IMR-90 (cell line): ENCODE results near the gene TBXAS1. TPM values are rescaled to one million over a fixed set of nuclear protein-coding genes. Genes with fewer than 3 reads are reported as not detected.

ENCODE experiments used
- ATAC-seq: fragments of 200-7000 bp; cut with Tn5 transposase; 2 replicates; pipeline ENCODE4 v1.9.1; 2020; ENCODE audit warnings: low read depth, mild to moderate bottlenecking, moderate library complexity
- BruUV-seq: library from RNA; stranded (reverse); fragments of 400-500 nt; replicated peaks from 2 replicates; lab custom pipeline; 2021; lab: Mats Ljungman, UMichigan
- CTCF ChIA-PET: fragments of 300-600 bp; formaldehyde crosslinking; extraction: SDS; loops from one replicate; lab custom pipeline; 2021; ENCODE audit warnings: antibody characterized with exemption; lab: Yijun Ruan, JAX
- POLR2A ChIA-PET: fragments of 300-600 bp; sonication (Branson Sonifier 250); formaldehyde crosslinking; loops from one replicate; lab custom pipeline; 2022; ENCODE audit warnings: antibody characterized with exemption; ENCODE audit not compliant: unreplicated experiment; lab: Charles Lee
- DNase-seq: peaks from one replicate; pipeline ENCODE4 v3.0.0; 2013
- H2AFZ ChIP-seq: replicated peaks from 2 replicates; pipeline ENCODE3; 2013; ENCODE audit warnings: low read length, mild to moderate bottlenecking; ENCODE audit not compliant: poor library complexity
- H2AK5ac ChIP-seq: 2 replicates; pipeline ENCODE4 v1.6.1; 2013; ENCODE audit warnings: low read depth, low read length, inconsistent platforms
- H2AK9ac ChIP-seq: replicated peaks from 2 replicates; pipeline ENCODE3; 2013; ENCODE audit warnings: mild to moderate bottlenecking, low read depth, low read length, moderate library complexity; ENCODE audit not compliant: poor library complexity
- H2BK120ac ChIP-seq: 2 replicates; pipeline ENCODE4 v1.6.1; 2013; ENCODE audit warnings: low read depth, low read length, inconsistent platforms
- H2BK15ac ChIP-seq: 3 replicates; pipeline ENCODE4 v1.6.1; 2013; ENCODE audit warnings: low read depth, low read length, inconsistent platforms
- H2BK20ac ChIP-seq: 2 replicates; pipeline ENCODE4 v1.6.1; 2013; ENCODE audit warnings: low read depth, mild to moderate bottlenecking, inconsistent platforms, low read length, moderate library complexity
- H2BK5ac ChIP-seq: 2 replicates; pipeline ENCODE4 v1.6.1; 2013; ENCODE audit warnings: mild to moderate bottlenecking, low read depth, low read length, inconsistent platforms; ENCODE audit not compliant: poor library complexity, severe bottlenecking
- H3K14ac ChIP-seq: replicated peaks from 2 replicates; pipeline ENCODE4 v1.6.1; 2013; ENCODE audit warnings: low read depth, low read length, inconsistent platforms
- H3K18ac ChIP-seq: 2 replicates; pipeline ENCODE4 v1.6.1; 2013; ENCODE audit warnings: low read depth, low read length, control low read depth
- H3K23ac ChIP-seq: 2 replicates; pipeline ENCODE4 v1.6.1; 2013; ENCODE audit warnings: low read depth, low read length, inconsistent platforms
- H3K27ac ChIP-seq: 2 replicates; pipeline ENCODE4 v1.5.1; 2013; ENCODE audit warnings: mild to moderate bottlenecking, control low read depth, low read length; ENCODE audit not compliant: insufficient read depth
- H3K27me3 ChIP-seq: 2 replicates; pipeline ENCODE4 v1.6.1; 2013; ENCODE audit warnings: low read length; ENCODE audit not compliant: control insufficient read depth, insufficient read depth
- H3K36me3 ChIP-seq: 2 replicates; pipeline ENCODE4 v1.6.1; 2013; ENCODE audit warnings: low read length, mixed read lengths; ENCODE audit not compliant: control insufficient read depth, insufficient read depth
- H3K4ac ChIP-seq: 2 replicates; pipeline ENCODE4 v1.6.1; 2013; ENCODE audit warnings: low read depth, low read length, inconsistent platforms
- H3K4me1 ChIP-seq: 2 replicates; pipeline ENCODE4 v1.6.1; 2013; ENCODE audit warnings: low read length, mixed read lengths; ENCODE audit not compliant: control insufficient read depth, insufficient read depth
- H3K4me2 ChIP-seq: 2 replicates; pipeline ENCODE4 v1.6.1; 2013; ENCODE audit warnings: low read depth, mild to moderate bottlenecking, control low read depth, low read length, moderate library complexity
- H3K4me3 ChIP-seq: 2 replicates; pipeline ENCODE4 v1.5.1; 2013; ENCODE audit warnings: low read depth, mild to moderate bottlenecking, control low read depth, low read length, moderate library complexity; ENCODE audit not compliant: insufficient read depth
- H3K56ac ChIP-seq: 2 replicates; pipeline ENCODE4 v1.6.1; 2013; ENCODE audit warnings: low read length, inconsistent platforms; ENCODE audit not compliant: insufficient read depth; ENCODE audit errors: extremely low read depth
- H3K79me1 ChIP-seq, 2 experiments: 2 replicates each; pipeline ENCODE4 v1.6.1; 2013; ENCODE audit warnings: low read length in 2 of 2, inconsistent platforms in 1 of 2, low read depth in 1 of 2
- H3K9ac ChIP-seq: 2 replicates; pipeline ENCODE4 v1.6.1; 2013; ENCODE audit warnings: low read depth, low read length, control low read depth
- H3K9me1 ChIP-seq: 2 replicates; pipeline ENCODE4 v1.6.1; 2013; ENCODE audit warnings: low read length, inconsistent platforms; ENCODE audit not compliant: insufficient read depth
- H3K9me3 ChIP-seq: 2 replicates; pipeline ENCODE4 v1.6.1; 2013; ENCODE audit warnings: low read length; ENCODE audit not compliant: control insufficient read depth, insufficient read depth
- H4K20me1 ChIP-seq: 2 replicates; pipeline ENCODE4 v1.6.1; 2013; ENCODE audit warnings: low read length, inconsistent platforms; ENCODE audit not compliant: insufficient read depth
- H4K5ac ChIP-seq: 2 replicates; pipeline ENCODE4 v1.6.1; 2013; ENCODE audit warnings: mild to moderate bottlenecking, low read depth, low read length, control low read depth
- H4K8ac ChIP-seq, 2 experiments: 2 replicates each; pipeline ENCODE4 v1.6.1; 2013; ENCODE audit warnings: low read depth in 2 of 2, low read length in 2 of 2, control low read depth in 1 of 2, inconsistent platforms in 1 of 2
- H4K91ac ChIP-seq: 2 replicates; pipeline ENCODE4 v1.6.1; 2013; ENCODE audit warnings: low read depth, low read length, inconsistent platforms; ENCODE audit not compliant: insufficient read depth
- BHLHE40 ChIP-seq: fragments of 150-350 bp; IDR thresholded peaks from 2 replicates; pipeline ENCODE4 v1.6.1; 2016; ENCODE audit warnings: mild to moderate bottlenecking, low read depth, low read length
- CEBPB ChIP-seq: IDR thresholded peaks from 2 replicates; pipeline ENCODE4 v1.6.1; 2012; ENCODE audit warnings: low read depth, low read length, improper control_type of control experiment
- MAFK ChIP-seq: IDR thresholded peaks from 2 replicates; pipeline ENCODE4 v1.6.1; 2012; ENCODE audit warnings: low read depth, low read length, improper control_type of control experiment
- NFE2L2 ChIP-seq: fragments of 150-350 bp; IDR thresholded peaks from 2 replicates; pipeline ENCODE4 v1.6.1; 2016; ENCODE audit warnings: low read depth, mild to moderate bottlenecking, low read length
- WGBS, 2 experiments: methylation state at CpG; one replicate each; pipeline versions ENCODE4 v1.1.5 to v1.1.7; 2013; ENCODE audit warnings: missing lambda C conversion rate in 2 of 2; ENCODE audit not compliant: insufficient read length in 1 of 2; ENCODE audit errors: extremely low coverage in 2 of 2; 5-methylcytosine and 5-hydroxymethylcytosine counted together
- dilution Hi-C: fragments of 300-500 bp; cut with HindIII; formaldehyde crosslinking; loops from one replicate; pipeline ENCODE4 v1.14.3; 2018; ENCODE audit warnings: low sequenced_read_pairs; ENCODE audit not compliant: unreplicated experiment
- in situ Hi-C: fragments of 300-500 bp; cut with MboI; formaldehyde crosslinking; loops from 3 replicates; pipeline ENCODE4 v1.14.3; 2019; ENCODE audit warnings: low sequenced_read_pairs, inconsistent platforms, mixed read lengths
- intact Hi-C: fragments of 100-400 bp; cut with micrococcal nuclease; formaldehyde crosslinking; loops from 2 replicates; pipeline ENCODE4 v1.10.0; 2022
- polyA plus RNA-seq, 3 experiments: library from polyadenylated mRNA; depleted of rRNA; stranded (reverse); fragments of >200 nt; gene quantifications; 2 replicates each; pipeline ENCODE4 v1.2.3, GENCODE V29; 2012; ENCODE audit warnings: low replicate concordance in 1 of 3
- total RNA-seq: library from RNA; depleted of rRNA; stranded (reverse); fragments of >200 nt; gene quantifications from 2 replicates; pipeline ENCODE4 v1.2.3, GENCODE V29; 2012
- TF ChIP-seq, protein P1 (sequence below): conservative IDR thresholded peaks from 2 replicates; pipeline ENCODE4 v1.5.1; 2012; ENCODE audit warnings: mild to moderate bottlenecking, low read depth, low read length, improper control_type of control experiment

The TBXAS1 gene
- total and polyA plus RNA-seq, 2 of the 4 experiments (the other 2 are of a cell fraction) = 5.9 to 10.8 TPM

DNA sequence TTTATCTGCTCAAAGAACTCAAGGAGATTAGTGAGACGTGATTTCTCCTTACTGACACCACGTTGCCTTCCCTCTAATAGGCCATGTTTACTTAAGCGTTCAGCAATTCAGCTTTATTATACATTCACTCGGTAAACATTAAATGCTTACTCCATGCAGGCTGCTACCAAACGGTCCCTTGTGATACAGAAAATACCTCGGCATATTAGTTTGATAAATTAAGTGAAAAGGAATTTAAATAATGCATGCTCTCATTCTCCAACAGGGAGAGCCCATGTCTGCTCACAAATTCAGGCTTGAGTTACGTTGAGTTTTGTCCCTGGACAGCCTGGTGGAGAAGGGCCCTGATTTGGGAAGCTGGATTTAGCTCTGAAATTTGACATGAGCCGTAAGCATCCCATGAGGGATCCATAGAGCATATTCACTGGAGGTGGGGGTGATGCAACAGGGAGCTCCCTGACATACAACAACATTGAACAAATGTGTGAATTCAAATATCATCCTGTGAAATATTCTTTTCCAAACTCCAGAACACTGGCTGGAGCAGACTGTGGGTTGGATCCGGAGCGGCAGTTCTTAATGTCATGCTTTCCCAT lies 86.3 kb downstream of the TBXAS1 start:
- Histone ChIP-seq H3K18ac (peak overlapping the region; percentile 98), H2BK5ac (peak overlapping the region; percentile 98), H3K4me3 (no peak overlapping the region), H2BK120ac (peak overlapping the region; percentile 99), H3K9ac (peak overlapping the region; percentile 1; the same call in 1 of the 2 replicates), H2AK9ac (peak overlapping the region; percentile 81), H3K4ac (peak overlapping the region; percentile 99), H2AFZ (peak overlapping the region; percentile 36), H2BK20ac (peak overlapping the region; percentile 99), H3K27ac (peak overlapping the region; percentile 98), H4K5ac (peak overlapping the region; percentile 93), H4K91ac (peak overlapping the region; percentile 99), H3K14ac (peak overlapping the region; percentile 91), H4K20me1 (no peaks in the 10 kb centered on the region), H3K36me3 (peaks cover 3% of the 10 kb centered on the region; the same call in 1 of the 2 replicates), H3K9me1 (peaks cover 31% of the 10 kb centered on the region), H3K4me2 (peak overlapping the region; percentile 6; the same call in 1 of the 2 replicates), H3K23ac (peak overlapping the region; percentile 100), H3K4me1 (peaks cover 28% of the 10 kb centered on the region), H3K79me1 (peaks cover 0 to 16% of the 10 kb centered on the region in 2 experiments; a peak in 2 of 4 replicates), H4K8ac (peak overlapping the region; percentile 49 to 95), H2AK5ac (peak overlapping the region; percentile 89), H3K9me3 (no peaks in the 10 kb centered on the region), H2BK15ac (peak overlapping the region; percentile 92; the same call in 2 of the 3 replicates), H3K27me3 (no peaks in the 10 kb centered on the region), H3K56ac (peak overlapping the region; percentile 91)
- no TSS peak for BruUV-seq
- ChIA-PET CTCF (interaction anchor here (1.0 to 1.8 kb wide), 2 partner anchors 234 to 296 kb away, joined by 3 to 8 read pairs; no protein-coding TSS in a partner anchor), POLR2A (interaction anchor here (1.0 to 1.5 kb wide), 2 partner anchors 25 to 137 kb away, joined by 3 read pairs; no protein-coding TSS in a partner anchor)
- DNase-seq (peak; percentile 90), ATAC-seq (peak; percentile 63)
- intact Hi-C loops = loop anchor here (1.0 to 2.0 kb wide), 3 partner anchors 80 to 139 kb away; no protein-coding TSS in a partner anchor
- dilution Hi-C loops = no loop called here
- in situ Hi-C loops = no loop called here
- 100% methylated on average over 2 of the region's 10 CpGs; no CpG with 5 or more reads in 1 of the 2 experiments for WGBS, 2 experiments
- TF ChIP-seq BHLHE40 = no peak; the same call in 1 of the 2 replicates
- TF ChIP-seq CEBPB = peak; percentile 51; the same call in 1 of the 2 replicates
- peak; percentile 7; the same call in 1 of the 2 replicates for TF ChIP-seq NFE2L2
- TF ChIP-seq, protein P1, sequence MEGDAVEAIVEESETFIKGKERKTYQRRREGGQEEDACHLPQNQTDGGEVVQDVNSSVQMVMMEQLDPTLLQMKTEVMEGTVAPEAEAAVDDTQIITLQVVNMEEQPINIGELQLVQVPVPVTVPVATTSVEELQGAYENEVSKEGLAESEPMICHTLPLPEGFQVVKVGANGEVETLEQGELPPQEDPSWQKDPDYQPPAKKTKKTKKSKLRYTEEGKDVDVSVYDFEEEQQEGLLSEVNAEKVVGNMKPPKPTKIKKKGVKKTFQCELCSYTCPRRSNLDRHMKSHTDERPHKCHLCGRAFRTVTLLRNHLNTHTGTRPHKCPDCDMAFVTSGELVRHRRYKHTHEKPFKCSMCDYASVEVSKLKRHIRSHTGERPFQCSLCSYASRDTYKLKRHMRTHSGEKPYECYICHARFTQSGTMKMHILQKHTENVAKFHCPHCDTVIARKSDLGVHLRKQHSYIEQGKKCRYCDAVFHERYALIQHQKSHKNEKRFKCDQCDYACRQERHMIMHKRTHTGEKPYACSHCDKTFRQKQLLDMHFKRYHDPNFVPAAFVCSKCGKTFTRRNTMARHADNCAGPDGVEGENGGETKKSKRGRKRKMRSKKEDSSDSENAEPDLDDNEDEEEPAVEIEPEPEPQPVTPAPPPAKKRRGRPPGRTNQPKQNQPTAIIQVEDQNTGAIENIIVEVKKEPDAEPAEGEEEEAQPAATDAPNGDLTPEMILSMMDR = no peak
- TF ChIP-seq MAFK = peak; percentile 47; the same call in 1 of the 2 replicates
